DOHH2 (cell line): Measurements from ENCODE around the gene RIPK1.

Experiments
- EZH2phosphoT487 ChIP-seq: fragments of 200-600 bp; sonication (generic); IDR thresholded peaks from 2 replicates; pipeline ENCODE4 v1.6.1; 2017; ENCODE audit warnings: borderline replicate concordance, mild to moderate bottlenecking, antibody characterized with exemption, low read length, moderate library complexity, mixed read lengths
- TF ChIP-seq, protein P1 (sequence below): fragments of 200-600 bp; sonication (generic); IDR thresholded peaks from one replicate; pipeline ENCODE4 v1.5.1; 2014; ENCODE audit warnings: antibody characterized with exemption, mild to moderate bottlenecking, low read depth, low read length; ENCODE audit not compliant: poor library complexity, severe bottlenecking

- TF ChIP-seq, protein P1, sequence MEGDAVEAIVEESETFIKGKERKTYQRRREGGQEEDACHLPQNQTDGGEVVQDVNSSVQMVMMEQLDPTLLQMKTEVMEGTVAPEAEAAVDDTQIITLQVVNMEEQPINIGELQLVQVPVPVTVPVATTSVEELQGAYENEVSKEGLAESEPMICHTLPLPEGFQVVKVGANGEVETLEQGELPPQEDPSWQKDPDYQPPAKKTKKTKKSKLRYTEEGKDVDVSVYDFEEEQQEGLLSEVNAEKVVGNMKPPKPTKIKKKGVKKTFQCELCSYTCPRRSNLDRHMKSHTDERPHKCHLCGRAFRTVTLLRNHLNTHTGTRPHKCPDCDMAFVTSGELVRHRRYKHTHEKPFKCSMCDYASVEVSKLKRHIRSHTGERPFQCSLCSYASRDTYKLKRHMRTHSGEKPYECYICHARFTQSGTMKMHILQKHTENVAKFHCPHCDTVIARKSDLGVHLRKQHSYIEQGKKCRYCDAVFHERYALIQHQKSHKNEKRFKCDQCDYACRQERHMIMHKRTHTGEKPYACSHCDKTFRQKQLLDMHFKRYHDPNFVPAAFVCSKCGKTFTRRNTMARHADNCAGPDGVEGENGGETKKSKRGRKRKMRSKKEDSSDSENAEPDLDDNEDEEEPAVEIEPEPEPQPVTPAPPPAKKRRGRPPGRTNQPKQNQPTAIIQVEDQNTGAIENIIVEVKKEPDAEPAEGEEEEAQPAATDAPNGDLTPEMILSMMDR: peak; percentile 48
- TF ChIP-seq EZH2phosphoT487: no peak
Observed at GRCh38 chr6:3068329-3069214, at the start of gene RIPK1.
